Sciatic nerve (tissue), 2 donors: Measurements from ENCODE around the gene CD6. TPM values are rescaled to one million over a fixed set of nuclear protein-coding genes. Genes with fewer than 3 reads are reported as not detected.

Source experiments
- ATAC-seq: fragments of 200-7000 bp; cut with Tn5 transposase; one replicate; pipeline ENCODE4 v1.9.1; 2020; ENCODE audit warnings: mild to moderate bottlenecking, moderate library complexity
- DNase-seq: peaks from one replicate; pipeline ENCODE4 v3.0.0-alpha.2; 2020; ENCODE audit warnings: low spot score
- intact Hi-C: fragments of 100-400 bp; cut with DNase I; formaldehyde crosslinking; loops from one replicate; pipeline ENCODE4 v1.14.2; 2022
- total RNA-seq: library from RNA; stranded (reverse); fragmentation: NEBNext Ultra II Directional; extraction: Animal tissue kit (Norgen Biotek cat#: 25700); gene quantifications from one replicate; pipeline ENCODE4 v1.2.1, GENCODE V29; 2021
- donor health status: DM: no; HTN: no; CAD: no.
- donor health status: DM: no; HTN: no; CAD: no.

The CD6 gene
- total RNA-seq, 1 donor from 2014 or later = 2.5 TPM

DNA sequence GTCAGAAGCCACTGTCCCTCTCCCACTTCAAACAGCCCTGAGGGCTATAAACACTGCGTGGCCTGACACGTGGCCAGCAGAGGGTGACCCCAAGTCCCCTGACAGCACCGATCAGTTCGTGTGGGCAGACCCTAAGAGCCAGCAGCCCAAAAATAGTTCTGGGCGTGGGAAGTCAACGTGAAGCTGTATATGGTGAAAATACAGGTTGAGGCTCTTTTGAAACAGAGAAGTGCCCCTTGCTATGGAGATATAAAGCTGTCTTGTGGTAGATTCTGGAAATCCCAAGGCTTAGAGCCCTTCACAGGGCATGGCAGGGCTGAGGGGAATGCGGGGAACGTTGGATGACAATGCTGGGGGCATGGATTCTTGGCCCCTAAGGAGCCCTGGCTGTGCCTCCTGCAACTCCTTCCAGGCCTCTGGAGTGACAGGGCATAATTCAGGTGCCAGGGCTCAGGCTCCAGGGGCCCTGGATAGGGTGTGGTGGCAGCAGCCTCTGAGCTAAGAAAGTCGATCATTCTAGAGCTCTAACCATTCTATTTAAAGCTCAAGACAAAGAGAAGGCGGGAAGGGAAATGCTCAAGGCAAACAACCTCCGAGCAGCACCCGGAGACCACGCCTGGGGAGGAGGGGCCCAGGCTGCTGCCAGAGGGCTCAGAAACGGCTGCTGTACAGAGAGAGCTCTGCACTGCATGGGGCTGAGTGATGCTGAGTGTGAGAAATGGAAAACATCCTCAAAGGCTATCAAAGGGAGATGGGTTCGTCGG lies 70.5 kb downstream of the CD6 start:
- DNase-seq (no peak), ATAC-seq (peak; percentile 53)
- intact Hi-C loops = no loop called here

- no peak for ATAC-seq
- no peak for DNase-seq
- intact Hi-C loops = no loop called here
Measured at GRCh38 chr11:61042537-61042936, 71.1 kb downstream of the CD6 start.

DNA sequence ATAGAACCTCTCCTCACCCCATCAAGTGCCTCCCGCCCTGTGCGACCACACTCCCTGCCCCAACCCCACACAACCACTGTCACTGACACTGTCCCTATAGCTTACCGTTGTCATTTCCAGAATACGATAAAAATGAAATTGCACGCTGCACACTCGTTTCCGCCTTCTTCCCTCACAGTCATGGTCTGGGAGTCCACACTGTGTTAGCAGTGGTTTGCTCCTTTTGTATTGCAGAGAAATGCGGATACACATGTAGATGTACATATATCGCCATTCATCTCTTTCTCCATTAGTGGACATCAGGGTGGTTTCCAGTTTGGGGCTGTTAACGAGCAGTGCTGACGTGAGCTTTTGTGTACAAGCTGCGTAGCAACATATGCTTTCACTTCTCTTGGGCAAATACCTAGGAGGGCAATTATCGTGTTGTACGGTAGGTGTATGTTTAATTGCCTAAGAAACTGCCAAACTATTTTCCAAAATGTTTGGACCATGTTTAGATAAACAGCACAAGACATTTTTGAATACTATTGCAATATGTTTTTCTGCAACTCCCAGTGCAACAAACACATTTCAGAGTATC lies 71.6 kb downstream of the CD6 start:
- ATAC-seq (no peak), DNase-seq (no peak)
- intact Hi-C loops = no loop called here

DNA sequence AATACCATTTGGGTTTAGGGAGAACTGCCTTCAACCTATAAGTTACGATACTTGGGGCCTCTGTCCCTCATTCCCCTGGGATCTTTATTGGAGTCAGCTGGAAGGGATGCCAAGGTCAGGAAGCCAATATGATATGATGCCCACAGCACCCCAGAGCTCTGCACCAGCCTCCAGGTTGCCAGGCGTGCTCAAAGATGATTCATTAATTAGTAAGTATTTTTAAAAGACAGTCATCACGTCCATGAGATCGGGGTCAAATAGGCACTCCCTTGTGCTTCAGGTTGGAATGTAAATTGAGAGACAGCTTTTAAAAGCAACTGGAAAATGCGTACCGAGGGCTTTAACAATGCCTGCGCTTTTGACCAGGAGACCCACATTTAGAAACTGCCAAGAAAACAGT lies 73.8 kb downstream of the CD6 start:
- intact Hi-C loops = no loop called here
- no peak for ATAC-seq
- DNase-seq = no peak

DNA sequence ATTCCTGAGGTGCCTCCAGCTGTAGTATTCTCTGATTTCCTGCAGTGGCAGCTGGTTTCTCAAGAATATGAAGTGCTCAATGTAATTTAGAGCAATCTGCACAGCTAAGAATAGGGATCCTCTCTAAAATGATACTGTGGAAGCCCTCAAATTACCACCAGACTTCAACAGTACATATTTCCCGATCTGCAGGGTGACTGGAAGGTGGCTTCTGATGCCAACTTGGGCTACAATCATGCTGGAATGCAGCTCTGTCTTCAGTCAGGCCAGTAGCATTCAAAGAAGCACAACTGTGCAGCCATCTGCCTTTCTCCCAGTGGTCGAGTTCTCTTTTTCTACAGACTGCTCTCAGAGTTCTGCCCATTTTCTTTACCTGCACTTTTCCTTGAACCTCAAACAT lies 75.4 kb downstream of the CD6 start:
- DNase-seq (no peak), ATAC-seq (no peak)
- intact Hi-C loops = no loop called here

DNA sequence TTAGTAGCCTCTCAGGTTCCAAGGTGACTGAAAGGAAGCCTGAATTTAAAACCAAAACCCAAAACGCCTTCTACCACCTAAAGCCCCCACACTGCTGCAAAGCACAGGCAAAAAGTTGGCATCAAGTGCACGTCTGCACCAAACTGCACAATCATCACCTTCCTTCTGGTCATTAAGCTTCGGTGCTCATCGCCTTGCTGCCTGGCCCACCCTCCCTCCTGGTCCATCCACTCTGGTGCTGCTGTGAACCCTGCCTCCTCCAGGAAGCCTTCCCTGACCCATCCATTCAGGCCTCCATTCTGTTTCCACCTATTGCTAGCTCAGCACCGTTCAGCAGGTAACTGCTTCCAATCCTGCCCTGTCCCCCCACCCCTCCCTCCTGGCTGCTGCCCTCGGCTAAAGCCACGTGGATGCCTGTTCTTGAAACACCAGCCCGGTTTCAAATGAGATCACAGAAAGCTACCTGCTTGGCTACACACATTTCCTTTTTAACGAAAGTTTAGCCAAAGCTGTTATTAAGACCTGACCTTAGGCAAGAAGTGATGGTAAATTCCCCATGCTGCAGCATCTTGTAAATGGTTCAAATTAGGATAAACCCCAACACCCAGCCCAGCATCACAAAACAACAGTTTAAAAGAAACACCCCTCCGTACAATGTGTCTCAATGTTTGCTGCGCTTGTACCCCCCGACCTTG lies 77.0 kb downstream of the CD6 start:
- DNase-seq (no peak), ATAC-seq (no peak)
- intact Hi-C loops = no loop called here

- intact Hi-C loops = no loop called here
- DNase-seq = no peak
- no peak for ATAC-seq
Measured at GRCh38 chr11:61049063-61049377, 77.5 kb downstream of the CD6 start.

DNA sequence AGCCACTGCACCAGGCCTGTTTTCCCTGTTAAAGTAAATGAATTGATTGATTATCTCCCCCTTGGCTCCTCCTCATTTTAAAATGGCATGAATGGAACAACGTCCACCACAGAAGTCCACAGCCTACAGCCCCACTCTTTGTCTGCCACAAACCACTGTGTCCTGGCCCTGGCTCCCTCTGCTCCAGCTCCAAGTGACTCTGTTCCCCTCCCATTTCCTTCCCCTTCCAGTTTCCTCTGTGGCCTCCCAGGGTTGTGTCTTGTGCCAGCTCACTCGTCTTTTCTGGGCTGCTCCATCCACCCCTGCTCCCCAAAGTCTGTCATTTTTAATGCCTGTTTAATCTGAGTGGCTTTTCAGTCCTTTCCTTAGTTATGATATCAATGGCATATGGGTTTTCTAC lies 78.4 kb downstream of the CD6 start:
- ATAC-seq = no peak
- intact Hi-C loops = no loop called here

GRCh38 chr11:61052182-61052972 lies 80.9 kb downstream of the CD6 start:
- intact Hi-C loops = no loop called here
- DNase-seq = peak; percentile 18
- ATAC-seq = no peak

More for the DNA sequence above, 78.4 kb downstream of the CD6 start:
- DNase-seq = no peak

- intact Hi-C loops = no loop called here
- ATAC-seq (no peak), DNase-seq (peak; percentile 15)
Measured at GRCh38 chr11:61053191-61053590, 81.7 kb downstream of the CD6 start.

DNA sequence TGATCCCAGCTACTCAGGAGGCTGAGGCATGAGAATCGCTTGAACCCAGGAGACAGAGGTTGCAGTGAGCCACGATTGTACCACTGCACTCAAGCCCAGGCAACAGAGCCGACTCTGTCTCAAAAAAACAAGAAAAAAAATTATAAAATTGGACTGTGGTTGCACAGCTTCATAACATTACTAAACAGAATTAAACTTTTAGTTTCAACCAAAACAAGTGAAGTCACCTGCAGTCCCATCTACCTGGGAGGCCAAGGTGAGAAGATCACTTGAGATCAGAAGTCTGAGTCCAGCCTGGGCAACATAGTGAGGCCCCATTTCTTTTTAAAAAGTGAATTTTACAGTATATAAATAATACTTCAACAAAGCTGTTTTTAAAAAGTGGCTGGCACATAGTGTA lies 83.0 kb downstream of the CD6 start:
- intact Hi-C loops = no loop called here
- DNase-seq (peak; percentile 3), ATAC-seq (no peak)

DNA sequence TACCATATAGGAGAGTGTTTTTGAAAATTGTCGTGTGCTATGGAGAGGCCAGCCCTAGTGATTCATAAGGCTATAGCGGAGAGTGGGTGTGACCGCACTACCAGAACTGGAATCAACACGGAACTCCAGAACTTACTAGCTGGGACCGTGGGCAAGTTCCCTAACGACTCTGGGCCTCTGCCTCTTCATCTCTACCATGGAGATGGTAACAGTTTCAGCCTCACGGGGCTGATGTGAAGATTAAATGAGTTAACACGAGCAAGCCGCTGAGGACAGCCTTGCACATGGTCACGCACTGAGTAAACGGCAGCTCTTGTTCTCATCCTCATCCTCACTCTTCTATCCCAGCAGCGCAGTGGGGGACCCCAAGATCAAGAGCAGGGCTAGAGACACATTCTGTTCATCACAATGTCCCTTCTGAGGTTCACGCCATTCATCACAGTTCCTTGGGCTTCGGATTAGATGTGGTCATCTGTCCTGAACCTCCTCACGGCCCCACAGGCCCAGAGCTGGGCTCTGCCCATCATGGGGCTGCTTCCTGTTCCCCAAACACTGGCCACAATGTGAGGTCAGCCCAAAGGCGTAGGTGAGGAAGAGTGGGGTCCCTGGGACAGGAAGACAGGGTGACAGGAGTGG lies 83.6 kb downstream of the CD6 start:
- no peak for ATAC-seq
- peak; percentile 27 for DNase-seq

DNA sequence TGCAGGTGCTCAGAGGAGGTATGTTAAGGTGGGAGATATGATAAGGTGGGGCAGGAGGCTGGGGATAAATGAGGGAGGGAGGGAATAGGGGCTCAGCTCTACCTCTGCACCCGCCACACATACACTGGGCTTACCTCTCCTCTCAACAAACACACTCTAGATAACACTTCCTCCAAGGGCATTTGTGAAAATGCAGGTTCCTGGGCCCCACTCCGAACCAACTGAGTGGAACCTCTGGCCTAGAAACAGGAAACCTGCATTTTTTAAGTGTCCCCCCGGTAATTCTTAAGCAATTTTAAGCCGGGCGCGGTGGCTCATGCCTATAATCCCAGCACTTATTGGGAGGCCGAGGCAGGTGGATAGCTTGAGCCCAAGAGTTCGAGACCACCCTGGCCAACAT lies 84.3 kb downstream of the CD6 start:
- no peak for ATAC-seq
- DNase-seq = peak; percentile 17
- intact Hi-C loops = no loop called here

More for the DNA sequence above, 83.6 kb downstream of the CD6 start:
- intact Hi-C loops = no loop called here

- ATAC-seq (no peak), DNase-seq (peak; percentile 18)
- intact Hi-C loops = no loop called here
Measured at GRCh38 chr11:61056571-61056970, 85.1 kb downstream of the CD6 start.

DNA sequence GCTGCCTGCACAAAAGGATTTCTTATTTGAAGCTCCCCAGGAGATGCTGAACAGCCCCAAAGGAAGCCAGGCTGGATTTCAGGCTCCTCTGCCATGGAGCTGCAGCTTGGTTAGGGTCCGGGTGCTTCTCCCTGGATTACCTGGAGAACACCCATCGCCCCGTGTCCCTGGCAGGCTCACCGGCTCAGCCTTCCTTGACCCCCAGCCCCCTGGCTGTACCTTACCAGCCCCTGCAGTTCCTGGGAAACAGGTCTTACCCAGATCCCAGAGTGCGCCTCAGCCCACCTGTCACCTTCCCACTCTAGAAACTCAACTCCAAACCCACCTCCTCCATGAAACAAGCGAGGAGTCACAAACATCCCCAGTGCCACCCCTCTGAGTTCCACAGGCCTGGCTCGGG lies 85.5 kb downstream of the CD6 start:
- intact Hi-C loops = no loop called here
- peak; percentile 45 for DNase-seq
- no peak for ATAC-seq

DNA sequence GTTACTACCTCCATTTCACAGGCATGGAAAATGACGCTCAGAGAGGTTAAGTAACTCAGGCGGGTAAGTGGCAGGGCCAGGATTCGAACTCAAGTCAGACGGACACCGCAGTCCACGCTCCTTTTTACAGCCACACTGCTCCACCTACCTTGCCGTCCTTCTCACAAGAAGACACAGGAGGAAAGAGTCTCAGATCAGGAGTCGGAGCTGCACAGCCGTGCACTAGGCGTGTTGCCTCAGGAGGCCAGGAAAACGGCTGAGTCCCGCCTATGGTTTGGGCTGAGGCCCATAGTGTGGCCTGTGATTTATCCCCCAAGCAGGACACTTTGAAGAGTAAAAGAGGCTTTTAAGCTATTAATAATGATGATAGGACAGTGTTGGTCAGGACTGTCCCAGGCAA lies 86.1 kb downstream of the CD6 start:
- ATAC-seq (no peak), DNase-seq (peak; percentile 18)
- intact Hi-C loops = no loop called here

- ATAC-seq = no peak
- intact Hi-C loops = no loop called here
Measured at GRCh38 chr11:61058583-61059259, 87.2 kb downstream of the CD6 start.

GRCh38 chr11:61059260-61059752 lies 87.8 kb downstream of the CD6 start:
- ATAC-seq = no peak
- intact Hi-C loops = no loop called here

More at GRCh38 chr11:61058583-61059259, 87.2 kb downstream of the CD6 start:
- DNase-seq = peak; percentile 14

More at GRCh38 chr11:61059260-61059752, 87.8 kb downstream of the CD6 start:
- peak; percentile 2 for DNase-seq
